Kidney glomerular epithelial cell (primary cell): Measurements from ENCODE around the gene NANS.
"Not testable (repeated sequence)": the region's sequence is repeated elsewhere in the genome, so short reads cannot be mapped to it uniquely, and the experiment has no call there.

Source experiments
- DNase-seq: peaks from one replicate; lab custom pipeline; 2025; lab: John Stamatoyannopoulos, UW

The NANS gene

DNA sequence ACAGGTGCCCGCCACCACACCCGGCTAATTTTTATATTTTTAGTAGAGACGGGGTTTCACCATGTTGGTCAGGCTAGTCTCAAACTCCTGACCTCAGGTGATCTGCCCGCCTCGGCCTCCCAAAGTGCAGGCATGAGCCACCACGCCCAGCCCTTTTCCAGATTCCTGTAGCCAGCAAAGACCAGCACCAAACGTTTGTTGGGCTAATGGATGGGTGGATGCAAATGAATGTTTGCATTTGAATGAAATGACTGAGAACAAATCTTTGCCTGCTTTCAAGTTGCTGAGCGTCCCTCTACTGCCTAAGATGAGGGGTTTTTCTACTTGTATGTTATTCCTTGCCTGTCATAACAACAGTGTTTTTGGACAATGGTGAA is 20.0 kb downstream of the NANS start:
- DNase-seq = not testable (repeated sequence)

DNA sequence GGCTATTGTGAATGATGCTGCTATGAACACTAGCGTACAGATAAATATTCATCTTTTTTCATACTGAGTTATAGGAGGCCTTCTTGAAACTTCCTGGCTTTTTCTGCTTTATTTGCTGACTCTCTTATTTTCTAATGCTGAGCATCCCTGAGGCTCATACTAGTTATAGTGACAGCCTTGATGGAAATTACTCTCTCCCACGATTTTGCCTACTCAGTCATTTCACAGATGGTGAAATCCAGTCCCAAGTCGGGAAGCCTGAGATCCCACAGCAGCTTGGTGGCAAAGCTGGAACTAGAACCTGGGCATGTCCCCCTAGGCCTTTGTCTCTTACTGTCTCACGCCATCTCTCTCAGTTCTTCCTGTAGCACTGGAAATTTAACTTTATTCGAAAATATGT is 22.4 kb downstream of the NANS start:
- DNase-seq = no peak

DNA sequence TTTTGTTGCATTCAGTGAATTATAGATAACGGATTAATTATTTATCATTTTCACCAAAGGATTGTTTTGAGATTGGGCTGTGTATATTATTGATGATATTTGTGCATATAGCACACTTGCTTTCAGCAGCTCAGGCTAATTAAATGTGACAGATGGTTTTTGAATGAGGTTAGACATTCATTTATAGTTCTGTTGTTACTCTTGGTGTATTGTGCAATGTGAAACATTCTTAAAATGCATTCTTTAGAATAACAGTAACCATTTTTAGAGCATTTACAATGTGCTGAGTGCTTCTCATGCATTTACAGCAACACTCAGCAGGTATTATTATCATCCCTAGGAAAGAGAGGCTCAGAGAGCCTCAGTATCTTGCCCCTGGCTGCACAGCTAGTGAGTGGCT is 23.8 kb downstream of the NANS start:
- no peak for DNase-seq

DNA sequence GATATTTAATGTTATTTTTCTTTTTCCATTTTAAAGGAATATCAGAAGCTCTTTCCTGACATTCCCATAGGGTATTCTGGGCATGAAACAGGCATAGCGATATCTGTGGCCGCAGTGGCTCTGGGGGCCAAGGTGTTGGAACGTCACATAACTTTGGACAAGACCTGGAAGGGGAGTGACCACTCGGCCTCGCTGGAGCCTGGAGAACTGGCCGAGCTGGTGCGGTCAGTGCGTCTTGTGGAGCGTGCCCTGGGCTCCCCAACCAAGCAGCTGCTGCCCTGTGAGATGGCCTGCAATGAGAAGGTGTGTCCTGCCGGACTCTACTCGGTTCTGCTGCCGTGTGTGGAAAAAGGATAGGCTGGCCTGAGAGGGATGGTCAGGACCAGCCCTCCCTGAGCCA is 24.2 kb downstream of the NANS start:
- DNase-seq = no peak

DNA sequence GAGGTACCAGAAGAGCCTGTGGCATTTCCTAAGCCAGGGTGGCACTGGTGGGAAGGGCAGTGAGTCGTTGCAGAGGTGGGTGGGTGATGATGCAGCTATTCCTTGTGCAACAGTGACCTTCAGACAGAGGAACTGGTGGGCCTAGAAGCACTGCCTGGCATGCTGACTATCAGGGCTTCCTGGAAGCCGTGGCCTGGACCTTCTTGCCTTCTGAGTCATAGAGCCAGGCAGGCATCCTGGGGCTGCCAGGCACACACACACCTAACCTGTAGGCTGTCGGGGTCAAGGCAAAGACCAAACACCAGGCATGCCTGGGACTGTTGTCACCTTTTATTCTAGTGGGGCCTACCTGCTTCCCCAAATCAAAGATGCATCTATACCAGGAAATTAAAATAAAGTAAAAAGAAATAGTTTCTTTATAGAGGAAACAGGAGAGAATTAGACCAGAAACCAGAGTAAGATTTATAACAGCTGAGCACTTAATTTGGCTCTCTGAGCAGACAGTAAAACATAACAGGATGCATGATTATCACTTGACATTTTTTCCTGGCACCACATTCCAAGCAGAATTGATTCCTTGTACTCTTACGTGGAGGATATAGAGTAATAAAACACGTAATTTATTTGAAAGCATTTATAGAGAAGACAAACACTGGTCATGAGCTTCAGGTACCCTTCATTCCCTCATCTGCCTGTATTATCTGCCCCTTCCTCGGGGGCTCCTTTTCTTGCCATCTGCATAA is 25.1 kb downstream of the NANS start:
- DNase-seq = peak; percentile 32

DNA sequence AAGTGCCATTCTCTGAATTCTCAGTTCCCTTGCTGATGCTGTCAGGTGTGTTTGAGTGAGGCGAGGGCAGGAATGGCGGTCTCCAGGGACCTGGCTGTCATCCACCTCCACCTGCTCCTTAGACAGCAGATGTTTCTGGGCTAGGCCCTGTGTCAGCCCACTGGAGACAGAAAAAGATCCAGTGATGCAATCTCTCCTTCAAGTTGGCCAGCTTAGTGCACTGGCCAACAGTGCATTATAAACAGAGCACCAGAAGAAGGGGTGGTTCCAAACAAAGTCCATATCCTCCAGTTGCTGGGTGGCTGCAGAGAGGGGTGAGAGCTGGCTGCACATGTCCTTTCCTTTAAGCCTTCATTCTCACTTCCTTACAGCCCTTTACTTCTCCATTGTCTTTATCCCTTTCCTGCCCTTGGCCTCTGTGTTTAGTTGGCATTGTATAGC is 26.5 kb downstream of the NANS start:
- DNase-seq = no peak

DNA sequence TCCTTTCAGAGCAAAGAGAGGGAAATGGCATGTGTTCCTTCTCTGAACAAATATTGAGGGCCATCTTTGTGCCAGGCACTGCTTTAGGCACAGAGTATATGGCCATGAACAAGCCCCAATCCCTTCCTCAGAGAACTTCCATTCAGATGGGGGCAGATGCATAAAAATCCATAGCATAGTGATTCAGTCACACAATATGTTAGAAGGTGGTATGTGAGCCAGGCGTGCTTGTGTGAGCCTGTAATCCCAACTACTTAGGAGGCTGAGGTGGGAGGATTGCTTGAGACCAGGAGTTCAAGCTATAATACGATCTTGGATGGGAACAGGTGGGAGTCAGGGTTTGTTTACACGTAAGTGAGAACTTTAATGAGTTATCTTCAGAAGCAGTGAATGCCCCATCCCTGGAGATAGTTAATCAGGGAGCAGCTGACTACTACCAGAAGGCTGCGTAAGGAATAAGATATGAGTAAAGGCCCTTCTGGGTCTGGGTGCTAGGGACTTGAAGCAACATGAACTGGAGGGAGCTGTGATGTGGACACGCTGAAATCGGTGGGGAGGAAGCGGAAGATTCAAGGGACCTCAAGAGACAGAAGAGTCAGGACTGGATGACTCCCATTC is 27.1 kb downstream of the NANS start:
- DNase-seq = no peak

DNA sequence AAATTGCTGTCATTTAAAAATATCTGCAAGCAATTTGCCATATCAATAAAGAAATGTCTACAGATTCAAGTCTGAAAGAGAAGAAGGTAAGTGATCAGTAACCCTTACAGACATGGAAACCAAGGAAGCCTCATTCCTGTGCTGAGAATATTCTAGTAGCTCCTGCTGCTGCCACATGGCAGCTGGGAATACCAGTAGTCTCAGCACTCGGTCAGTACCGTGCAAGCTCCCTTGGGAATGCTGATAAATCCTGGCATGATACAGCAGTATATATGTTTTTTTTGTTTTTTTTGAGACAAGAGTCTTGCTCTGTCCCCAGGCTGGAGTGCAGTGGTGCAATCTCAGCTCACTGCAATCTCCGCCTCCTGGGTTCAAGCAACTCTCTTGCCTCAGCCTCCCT is 27.9 kb downstream of the NANS start:
- no peak for DNase-seq

DNA sequence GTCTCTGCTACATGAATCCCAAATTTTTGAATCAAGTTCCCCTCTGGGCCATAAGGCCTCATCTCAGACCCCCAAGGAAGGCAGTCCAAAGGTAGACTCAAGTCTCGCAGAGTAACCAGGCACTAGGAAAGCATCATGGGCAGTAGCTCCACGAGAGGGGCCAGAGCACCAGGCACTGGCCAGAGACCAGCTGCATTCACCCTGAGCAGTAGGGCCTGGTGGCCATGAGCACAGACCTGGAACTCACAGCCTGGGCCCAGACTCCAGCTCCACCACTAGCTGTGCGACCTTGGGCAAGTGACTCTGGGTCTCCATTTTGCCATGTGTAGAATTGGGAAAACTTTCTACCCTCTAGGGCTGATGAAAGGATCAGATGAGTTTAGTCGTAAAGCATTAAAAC is 28.5 kb downstream of the NANS start:
- DNase-seq = no peak

DNA sequence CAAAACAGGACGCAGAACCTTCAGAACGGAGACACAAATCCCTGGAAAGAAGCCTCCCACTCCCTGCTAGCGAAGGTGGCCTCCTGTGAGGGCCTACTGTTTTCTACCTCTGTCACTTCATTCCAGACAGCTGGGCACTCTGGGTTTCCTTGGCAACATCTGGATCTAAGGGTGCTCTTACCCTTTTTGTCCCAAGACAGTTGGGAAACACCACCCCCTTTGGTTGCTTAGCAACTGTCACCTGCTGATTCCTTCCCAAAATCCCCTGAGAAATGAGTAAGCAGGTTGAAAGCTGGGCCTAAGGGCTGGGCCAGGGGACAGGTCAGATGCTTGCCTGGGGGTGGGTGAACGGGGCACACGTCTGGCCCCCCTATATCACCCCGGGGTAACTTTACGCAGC is 29.4 kb downstream of the NANS start:
- no peak for DNase-seq

DNA sequence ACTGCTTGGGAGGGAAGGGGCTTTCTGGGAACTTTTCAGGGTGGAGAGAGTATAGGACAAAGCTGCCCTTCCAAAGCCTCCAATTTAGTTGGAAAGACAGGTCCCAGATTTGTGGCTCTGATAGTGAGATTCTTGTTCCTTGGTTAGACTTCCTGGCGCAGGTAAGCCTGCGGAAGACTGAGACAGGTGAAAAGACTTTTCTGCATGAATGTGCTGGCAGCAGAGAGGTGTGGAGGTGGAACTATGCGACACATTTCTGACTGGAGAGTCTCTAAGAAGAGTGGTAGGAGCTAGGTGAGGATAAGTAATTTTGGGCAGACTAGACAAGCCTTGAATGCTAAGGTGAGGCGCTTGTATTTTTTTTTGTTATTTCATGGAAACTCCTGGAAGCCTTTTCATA is 29.9 kb downstream of the NANS start:
- no peak for DNase-seq

DNA sequence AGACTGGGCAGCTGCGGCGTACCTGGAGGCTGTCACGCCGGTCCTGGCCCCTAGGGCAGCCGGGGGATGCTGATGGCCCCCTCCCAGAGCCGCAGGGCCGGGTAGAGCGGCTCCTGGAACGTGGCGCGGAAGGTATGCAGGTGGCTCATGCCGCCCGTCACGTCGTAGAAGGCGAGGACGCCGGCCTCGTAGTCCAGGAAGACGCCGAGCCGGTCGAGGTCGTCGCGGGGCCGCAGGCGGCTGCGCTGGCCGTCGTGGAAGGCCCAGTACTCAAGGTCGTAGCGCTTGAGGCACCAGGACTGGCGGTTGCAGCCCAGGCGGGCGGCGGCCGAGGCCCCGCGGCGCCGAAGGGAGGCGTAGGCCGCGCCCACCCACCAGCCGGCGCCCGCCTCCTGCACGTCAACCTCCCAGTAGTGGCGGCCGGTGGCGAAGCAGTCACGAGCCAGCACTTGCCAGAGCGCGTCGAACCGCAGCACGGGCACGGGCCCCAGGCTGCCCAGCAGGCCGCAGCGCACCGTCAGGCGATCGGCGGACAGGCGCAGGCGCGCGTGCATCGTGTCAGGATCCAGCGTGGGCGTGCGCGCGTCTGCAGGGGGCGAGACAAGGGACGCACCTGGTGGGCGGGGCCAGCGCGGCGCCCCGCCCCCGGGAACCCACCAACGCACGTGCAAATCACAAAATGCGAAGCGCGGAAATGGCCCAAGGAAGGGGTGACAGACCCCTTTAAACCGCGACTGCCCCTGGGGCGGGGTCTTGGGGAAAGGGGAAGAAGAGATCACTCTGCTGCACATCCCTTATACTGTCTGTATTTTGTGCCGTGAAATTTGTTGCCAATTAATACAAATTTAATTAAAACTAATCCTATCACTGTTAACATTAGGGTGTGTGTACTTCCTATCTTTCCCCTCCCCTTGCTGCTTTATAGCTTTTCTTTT is 31.2 kb downstream of the NANS start:
- DNase-seq = no peak

DNA sequence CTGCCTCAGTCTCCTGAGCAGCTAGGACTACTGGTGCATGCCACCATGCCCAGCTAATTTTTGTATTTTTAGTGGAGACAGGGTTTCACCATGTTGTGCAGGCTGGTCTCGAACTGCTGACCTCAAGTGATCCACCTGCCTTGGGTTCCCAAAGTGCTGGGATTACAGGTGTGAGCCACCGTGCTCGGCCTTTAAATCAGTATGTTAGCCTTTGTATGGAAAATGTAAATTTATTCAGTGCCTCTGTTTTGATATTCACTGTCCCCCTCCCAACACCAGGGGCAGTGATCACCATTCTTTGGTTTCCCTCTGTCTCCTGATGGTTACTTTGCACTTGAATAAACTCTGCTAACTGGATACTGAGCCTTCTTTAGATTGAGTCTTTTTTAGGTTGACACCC is 34.1 kb downstream of the NANS start:
- DNase-seq = not testable (repeated sequence)

DNA sequence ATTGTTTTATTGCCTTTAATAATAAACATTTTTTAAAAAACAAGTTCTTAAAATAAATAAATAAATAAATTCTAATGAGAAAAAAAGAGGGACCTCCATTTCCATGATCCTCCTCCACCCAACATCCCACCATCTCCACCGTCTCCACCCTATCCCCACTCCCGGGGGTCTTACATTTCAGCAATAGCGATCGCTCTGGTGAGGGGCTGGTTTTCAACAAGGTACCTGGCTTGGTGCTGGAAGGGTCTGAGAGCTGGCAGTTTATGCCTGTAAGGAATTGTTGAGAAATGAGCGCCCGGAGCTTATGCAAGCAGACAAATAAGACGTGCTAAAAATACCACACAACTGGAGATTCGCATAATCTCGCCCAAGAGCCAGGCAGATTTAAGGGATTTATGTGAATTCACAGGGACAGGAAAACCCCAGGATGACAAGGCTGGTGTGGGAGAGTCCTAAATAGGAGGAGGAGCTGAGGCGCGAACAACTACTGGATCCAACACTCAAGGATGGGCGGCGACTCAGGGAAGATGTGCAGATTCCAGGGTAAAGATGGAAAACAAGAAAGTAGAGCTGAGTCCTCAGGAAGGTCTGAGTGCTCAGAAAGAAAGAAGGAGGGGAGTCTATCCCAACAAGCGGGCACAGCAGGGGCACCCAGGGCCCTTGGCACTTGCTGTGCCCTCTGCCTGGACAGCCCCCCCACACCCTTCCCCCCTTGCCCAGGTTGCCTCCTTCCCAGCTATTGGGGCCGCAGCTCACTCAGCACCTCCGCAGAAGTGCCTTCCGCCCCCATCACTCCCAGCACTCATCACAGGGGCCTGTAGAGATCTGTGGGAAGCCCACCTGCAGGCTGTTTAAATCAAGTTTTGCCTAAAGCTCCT is 35.4 kb downstream of the NANS start:
- no peak for DNase-seq

DNA sequence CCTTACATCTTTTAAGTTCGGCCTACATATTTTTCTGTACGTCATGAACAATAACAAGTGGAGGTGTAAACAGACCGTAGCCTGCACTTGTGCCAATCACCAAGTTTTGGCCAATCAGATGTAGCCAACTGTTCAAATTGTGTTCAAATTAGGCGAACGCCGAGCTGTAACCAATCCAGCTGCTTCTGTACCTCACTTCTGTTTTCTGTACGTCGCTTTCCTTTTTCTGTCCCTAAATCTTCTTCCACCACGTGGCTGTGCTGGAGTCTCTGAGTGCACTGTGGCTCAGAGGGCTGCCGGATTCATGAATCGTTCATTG is 36.0 kb downstream of the NANS start:
- DNase-seq = no peak

DNA sequence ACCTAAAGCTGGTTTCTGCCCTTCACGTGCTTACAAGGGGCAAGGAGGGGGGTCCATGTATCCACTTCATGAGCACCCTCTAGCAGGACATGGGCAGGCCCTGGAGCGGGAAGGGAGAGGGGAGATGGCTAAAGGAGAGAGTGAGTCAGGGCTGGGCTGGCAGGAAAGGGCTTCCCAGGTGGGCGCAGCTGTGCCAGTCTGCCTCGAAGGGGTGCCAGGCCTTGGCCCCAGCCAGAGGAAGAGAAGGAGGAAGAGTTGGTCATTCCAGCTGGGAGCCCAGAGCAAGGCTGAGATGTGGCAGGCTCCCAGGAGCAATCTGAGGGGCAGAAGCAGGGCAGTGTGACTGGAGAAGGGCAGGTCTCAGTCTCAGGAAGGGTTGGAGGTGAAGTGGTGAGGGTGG is 37.8 kb downstream of the NANS start:
- DNase-seq = no peak

DNA sequence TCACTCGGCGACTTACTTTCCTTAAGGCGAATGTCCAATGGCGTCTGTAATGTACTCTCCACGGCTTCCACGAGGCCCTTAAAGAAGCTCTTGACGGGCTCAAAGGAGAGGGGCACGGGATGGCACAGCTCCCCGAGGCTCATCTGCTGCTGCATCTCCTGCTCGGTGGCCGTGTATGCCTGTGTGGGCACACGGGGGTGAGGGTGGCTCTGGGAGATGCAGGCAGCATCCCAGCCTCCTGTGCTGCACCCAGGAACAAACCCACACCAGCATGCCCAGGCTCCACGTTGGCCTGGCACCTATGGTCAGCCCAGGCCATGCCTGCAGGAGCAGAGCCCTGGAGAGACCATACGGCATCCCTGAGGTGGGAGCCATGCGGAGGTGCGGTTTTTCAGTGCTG is 38.3 kb downstream of the NANS start:
- no peak for DNase-seq

DNA sequence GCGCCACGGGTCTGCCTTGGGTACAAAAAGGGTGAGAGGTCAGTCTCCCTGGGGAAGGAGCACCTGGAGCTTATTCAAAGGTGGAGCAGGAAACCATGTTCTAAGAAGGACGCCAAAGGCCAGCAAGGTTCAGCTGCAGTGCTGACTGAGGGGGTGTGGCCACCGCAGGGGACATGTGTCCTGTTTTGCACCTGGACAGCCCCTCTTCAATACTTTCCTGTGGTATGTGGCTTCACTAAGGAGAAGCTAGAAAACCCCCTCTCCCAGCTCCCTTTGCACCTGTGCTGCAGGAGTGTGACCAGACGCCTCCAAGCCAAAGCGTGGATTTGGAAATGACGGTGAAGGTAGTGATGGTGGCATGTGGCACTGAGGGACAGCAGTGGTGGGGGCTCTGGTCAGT is 38.9 kb downstream of the NANS start:
- no peak for DNase-seq

DNA sequence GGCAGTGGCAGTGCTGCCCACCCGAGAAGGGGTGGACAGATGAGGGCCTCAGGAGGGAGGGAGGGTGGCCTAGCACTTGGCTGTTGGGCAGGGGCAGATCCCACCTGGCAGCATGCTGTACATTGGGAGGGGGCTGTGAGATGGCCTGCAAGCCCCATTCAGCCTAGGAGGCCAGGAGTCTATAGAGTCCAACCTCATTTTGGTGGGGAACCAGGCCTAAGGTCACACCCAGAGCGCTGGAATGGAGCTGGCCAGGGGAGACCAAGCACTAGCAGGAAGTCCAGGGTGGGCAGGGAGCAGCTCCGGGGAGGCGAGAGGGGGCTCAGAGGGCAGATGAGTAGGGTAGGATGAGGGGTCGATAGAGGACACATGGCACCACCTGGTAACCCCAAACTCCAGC is 39.6 kb downstream of the NANS start:
- no peak for DNase-seq

DNA sequence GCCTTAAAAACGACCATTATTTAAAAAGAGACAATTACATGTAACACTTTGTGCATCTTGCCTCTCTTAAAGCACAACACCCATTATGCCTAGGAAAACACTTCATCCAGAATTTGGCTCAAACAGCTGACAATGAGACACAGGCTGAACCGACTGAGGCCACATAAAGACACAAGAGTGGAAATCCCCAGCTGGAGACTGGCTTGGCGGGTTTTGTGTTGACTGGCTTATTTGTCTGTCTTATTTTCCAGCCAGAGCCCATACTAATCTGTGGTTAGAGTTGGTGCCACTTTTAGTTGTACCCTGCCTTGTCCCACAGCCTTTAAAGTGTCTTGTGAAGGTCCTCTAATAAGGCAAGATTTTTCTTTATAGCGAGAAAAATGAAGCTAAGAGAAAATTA is 41.3 kb downstream of the NANS start:
- DNase-seq = no peak

DNA sequence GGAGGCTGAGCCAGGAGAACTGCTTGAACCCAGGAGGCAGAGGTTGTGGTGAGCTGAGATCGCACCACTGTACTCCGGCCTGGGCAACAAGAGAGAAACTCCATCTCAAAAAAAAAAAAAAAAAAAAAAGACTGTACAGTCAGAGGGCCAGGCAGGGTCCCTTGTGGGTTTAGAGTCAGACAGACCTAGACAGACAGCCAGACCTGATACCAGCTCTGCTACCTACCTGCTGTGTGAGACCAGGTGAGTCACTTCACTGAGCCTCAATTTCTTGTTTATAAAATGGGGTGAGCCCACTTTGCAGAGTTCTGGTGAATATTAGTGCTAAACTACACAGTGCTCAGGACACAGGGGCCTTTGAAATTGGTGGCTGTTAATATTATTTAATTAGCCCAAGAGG is 42.8 kb downstream of the NANS start:
- no peak for DNase-seq

DNA sequence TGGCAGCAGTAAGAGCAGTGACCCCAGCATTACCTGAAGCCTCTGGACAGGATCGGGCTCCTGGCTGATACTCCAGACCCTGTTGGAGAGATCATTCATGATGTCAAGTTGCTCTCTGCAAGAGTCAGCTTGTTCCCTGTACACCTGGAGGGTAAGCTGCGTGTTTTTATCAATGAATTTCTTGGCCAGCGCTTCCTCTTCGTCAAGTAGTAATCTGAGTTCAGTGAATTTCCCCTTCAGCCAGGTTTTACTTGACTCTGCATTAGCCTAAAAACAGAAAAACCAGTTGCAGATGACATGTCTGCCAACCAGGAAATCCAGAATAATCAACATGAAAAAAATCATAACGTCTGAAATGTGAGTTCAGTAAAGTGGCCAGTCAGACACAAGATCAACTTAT is 43.4 kb downstream of the NANS start:
- DNase-seq = no peak
